AG10803 (cell line): ENCODE measurements around the gene IFITM2.

ENCODE experiments used
- DNase-seq: peaks from one replicate; pipeline ENCODE4 v3.0.0; 2010; ENCODE audit warnings: low read depth
- H3K4me3 ChIP-seq: 2 replicates; pipeline ENCODE4 v1.5.1; 2011; ENCODE audit warnings: mild to moderate bottlenecking, low read length, control low read depth
- CTCF ChIP-seq: conservative IDR thresholded peaks from 2 replicates; pipeline ENCODE4 v1.5.1; 2011; ENCODE audit warnings: mild to moderate bottlenecking, low read length, control low read depth, inconsistent platforms

IFITM2 gene

DNA sequence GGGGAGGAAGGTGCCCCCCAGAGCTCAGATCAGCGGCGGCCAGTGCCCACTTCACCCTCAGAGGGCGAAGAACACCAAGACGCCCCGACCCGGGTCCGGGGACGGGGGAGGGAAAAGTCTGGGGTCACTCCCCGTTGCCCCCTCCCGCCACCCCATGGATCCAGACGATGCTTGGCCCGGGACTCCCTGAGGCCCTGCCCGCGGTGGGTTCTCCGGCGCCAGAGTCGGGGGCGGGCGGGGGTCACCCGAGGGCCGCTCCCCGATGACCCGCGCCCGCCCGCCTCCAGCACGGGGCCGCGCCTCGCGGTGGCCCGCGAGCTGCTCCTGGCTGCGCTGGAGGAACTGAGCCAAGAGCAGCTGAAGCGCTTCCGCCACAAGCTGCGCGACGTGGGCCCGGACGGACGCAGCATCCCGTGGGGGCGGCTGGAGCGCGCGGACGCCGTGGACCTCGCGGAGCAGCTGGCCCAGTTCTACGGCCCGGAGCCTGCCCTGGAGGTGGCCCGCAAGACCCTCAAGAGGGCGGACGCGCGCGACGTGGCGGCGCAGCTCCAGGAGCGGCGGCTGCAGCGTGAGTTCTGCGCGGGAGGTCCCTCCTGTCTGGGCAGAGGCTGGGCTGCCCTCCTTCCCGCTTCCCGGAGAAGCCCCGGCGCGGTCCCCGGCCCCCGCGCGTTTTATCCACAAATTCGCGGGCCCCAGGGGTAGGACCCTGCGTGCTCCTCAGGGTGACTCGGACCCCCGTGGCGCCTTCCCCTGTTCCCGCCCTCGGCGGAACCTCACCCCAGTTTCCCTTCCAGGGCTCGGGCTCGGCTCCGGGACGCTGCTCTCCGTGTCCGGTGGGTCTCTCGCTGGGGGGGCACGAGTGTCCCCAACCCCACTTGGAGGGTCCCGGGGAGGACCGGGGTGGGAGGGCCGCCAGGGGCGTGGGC is 28.3 kb upstream of the IFITM2 start:
- TF ChIP-seq CTCF: no peak
- no peak overlapping the region for H3K4me3 ChIP-seq
- no peak for DNase-seq

- TF ChIP-seq CTCF: no peak
- peak; percentile 27 for DNase-seq
- no peak overlapping the region for H3K4me3 ChIP-seq
Measured at GRCh38 chr11:279966-280705, 27.5 kb upstream of the IFITM2 start.

GRCh38 chr11:280706-281485 is 26.7 kb upstream of the IFITM2 start:
- H3K4me3 ChIP-seq: no peak overlapping the region
- TF ChIP-seq CTCF: no peak
- DNase-seq: no peak

- no peak overlapping the region for H3K4me3 ChIP-seq
Measured at GRCh38 chr11:281486-282161, 26.0 kb upstream of the IFITM2 start.

GRCh38 chr11:282171-282570 is 25.4 kb upstream of the IFITM2 start:
- no peak for DNase-seq
- no peak overlapping the region for H3K4me3 ChIP-seq
- TF ChIP-seq CTCF: no peak

More at GRCh38 chr11:281486-282161, 26.0 kb upstream of the IFITM2 start:
- no peak for TF ChIP-seq CTCF
- DNase-seq: no peak

DNA sequence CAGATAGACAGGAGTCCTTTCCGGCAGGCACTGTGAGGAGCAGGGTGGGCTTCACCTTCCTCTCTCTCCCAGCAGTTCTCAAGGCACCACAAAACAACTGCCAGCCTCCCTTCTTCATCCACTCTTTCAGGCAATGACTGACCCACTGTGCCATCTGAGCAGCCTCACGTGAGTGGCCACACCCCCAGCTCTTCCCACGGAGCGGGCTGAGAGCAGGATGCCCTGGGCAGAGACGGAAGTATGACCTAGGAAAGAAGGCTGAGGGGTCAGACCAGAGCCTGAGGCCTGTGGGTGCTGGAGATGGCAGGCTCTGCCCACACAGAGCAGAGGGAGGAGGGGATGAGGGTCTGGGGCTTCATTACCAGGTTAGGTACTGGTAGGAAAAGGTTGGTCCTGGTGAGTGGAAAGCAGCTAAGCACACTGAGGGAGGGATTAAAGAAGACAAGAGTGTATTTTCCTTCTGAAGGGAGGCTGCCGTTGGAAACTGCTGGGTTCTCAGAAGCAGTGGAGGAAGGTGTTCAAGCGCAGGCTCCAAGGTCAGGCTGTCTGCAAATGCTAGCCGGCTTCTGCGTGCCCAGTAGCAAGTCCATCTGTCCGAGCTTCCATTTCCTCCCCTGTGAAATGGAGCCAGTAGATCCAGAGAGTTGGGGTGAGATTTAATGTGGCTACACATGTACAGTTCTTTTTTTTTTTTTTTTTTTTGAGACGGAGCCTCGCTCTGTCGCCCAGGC is 24.8 kb upstream of the IFITM2 start:
- no peak for TF ChIP-seq CTCF
- H3K4me3 ChIP-seq: no peak overlapping the region
- no peak for DNase-seq
